Neural progenitor cell (in vitro differentiated cells): ENCODE data around the gene PM20D2. TPM values are rescaled to one million over a fixed set of nuclear protein-coding genes. Genes with fewer than 3 reads are reported as not detected.
A peak's percentile ranks its signal among the peaks of the same experiment; 100 is the strongest.

Source experiments
- DNase-seq: peaks from one replicate; pipeline ENCODE4 v3.0.0-alpha.2; 2016; ENCODE audit warnings: low spot score
- H2AFZ ChIP-seq: fragments of 200-600 bp; sonication (generic); replicated peaks from 2 replicates; pipeline ENCODE4 v1.6.1; 2016; ENCODE audit warnings: antibody characterized with exemption
- H3F3A ChIP-seq: fragments of 200-600 bp; sonication (generic); 2 replicates; pipeline ENCODE4 v1.6.1; 2016; ENCODE audit warnings: antibody characterized with exemption, low read depth
- H3K27ac ChIP-seq: fragments of 200-600 bp; sonication (generic); 2 replicates; pipeline ENCODE4 v1.5.1; 2016; ENCODE audit warnings: mild to moderate bottlenecking
- H3K27me3 ChIP-seq: fragments of 200-600 bp; sonication (generic); 2 replicates; pipeline ENCODE4 v1.6.1; 2016; ENCODE audit warnings: mild to moderate bottlenecking, moderate library complexity
- H3K36me3 ChIP-seq: fragments of 200-600 bp; sonication (generic); 2 replicates; pipeline ENCODE4 v1.5.1; 2016
- H3K4me1 ChIP-seq: fragments of 200-600 bp; sonication (generic); 2 replicates; pipeline ENCODE4 v1.6.1; 2016; ENCODE audit warnings: mixed run types
- H3K4me2 ChIP-seq: fragments of 200-600 bp; sonication (generic); 2 replicates; pipeline ENCODE4 v1.6.1; 2016
- H3K4me3 ChIP-seq: fragments of 200-600 bp; sonication (generic); 2 replicates; pipeline ENCODE4 v1.5.1; 2016
- H3K79me2 ChIP-seq: fragments of 200-600 bp; sonication (generic); 2 replicates; pipeline ENCODE4 v1.6.1; 2016; ENCODE audit warnings: low read depth
- H3K9ac ChIP-seq: fragments of 200-600 bp; sonication (generic); 2 replicates; pipeline ENCODE4 v1.6.1; 2016
- H3K9me3 ChIP-seq: fragments of 200-600 bp; sonication (generic); 2 replicates; pipeline ENCODE4 v1.5.1; 2016; ENCODE audit warnings: low read depth
- H4K20me1 ChIP-seq: fragments of 200-600 bp; sonication (generic); 2 replicates; pipeline ENCODE4 v1.6.1; 2016; ENCODE audit warnings: low read depth
- H3K27ac Mint-ChIP-seq: 3 replicates; pipeline ENCODE4 v1.8.0; 2021; ENCODE audit warnings: mixed read lengths
- H3K27me3 Mint-ChIP-seq: 2 replicates; pipeline ENCODE4 v1.8.0; 2022; ENCODE audit warnings: low read depth, mild to moderate bottlenecking, inconsistent platforms, moderate library complexity, mixed read lengths; ENCODE audit not compliant: insufficient read depth
- H3K36me3 Mint-ChIP-seq: 3 replicates; pipeline ENCODE4 v1.8.0; 2021; ENCODE audit warnings: mixed read lengths
- H3K4me1 Mint-ChIP-seq: 3 replicates; pipeline ENCODE4 v1.8.0; 2021; ENCODE audit warnings: mixed read lengths
- H3K4me3 Mint-ChIP-seq: 3 replicates; pipeline ENCODE4 v1.8.0; 2021; ENCODE audit warnings: mild to moderate bottlenecking, moderate library complexity, mixed read lengths
- H3K9me3 Mint-ChIP-seq: 3 replicates; pipeline ENCODE4 v1.8.0; 2020; ENCODE audit warnings: mixed read lengths
- CTCF ChIP-seq: fragments of 200-600 bp; sonication (generic); IDR thresholded peaks from 2 replicates; pipeline ENCODE4 v1.5.1; 2017; ENCODE audit warnings: antibody characterized with exemption, mild to moderate bottlenecking
- EZH2 ChIP-seq: fragments of 200-600 bp; sonication (generic); IDR thresholded peaks from 2 replicates; pipeline ENCODE4 v1.6.1; 2017; ENCODE audit warnings: antibody characterized with exemption, mild to moderate bottlenecking, moderate library complexity
- EZH2phosphoT487 ChIP-seq: fragments of 200-600 bp; sonication (generic); IDR thresholded peaks from 2 replicates; pipeline ENCODE4 v1.6.1; 2017; ENCODE audit warnings: antibody characterized with exemption
- total RNA-seq: library from RNA; depleted of rRNA; stranded (reverse); fragments of >200 nt; gene quantifications from 2 replicates; pipeline ENCODE4 v1.2.3, GENCODE V29; 2015; ENCODE audit warnings: low replicate concordance

PM20D2 gene
- total RNA-seq, 1 donor from 2014 or later: 27.6 TPM

- H4K20me1 ChIP-seq: no peaks in the 10 kb centered on the region
- TF ChIP-seq EZH2: no peak
- TF ChIP-seq CTCF: no peak
- TF ChIP-seq EZH2phosphoT487: no peak
- H2AFZ ChIP-seq: no peak overlapping the region
- H3K9me3 ChIP-seq: no peaks in the 10 kb centered on the region
- no peaks in the 10 kb centered on the region for H3K9me3 Mint-ChIP-seq
- no peak overlapping the region for H3K4me2 ChIP-seq
- H3K27ac ChIP-seq: no peak overlapping the region
- H3K36me3 Mint-ChIP-seq: peaks cover 8% of the 10 kb centered on the region
- no peaks in the 10 kb centered on the region for H3K27me3 Mint-ChIP-seq
- H3K4me3 Mint-ChIP-seq: no peak overlapping the region
- no peak for DNase-seq
- peaks cover 1% of the 10 kb centered on the region for H3K4me1 Mint-ChIP-seq
- H3K79me2 ChIP-seq: no peaks in the 10 kb centered on the region
- no peaks in the 10 kb centered on the region for H3F3A ChIP-seq
- H3K36me3 ChIP-seq: peaks cover 13% of the 10 kb centered on the region
- H3K27ac Mint-ChIP-seq: no peak overlapping the region
- H3K9ac ChIP-seq: no peak overlapping the region
- H3K4me1 ChIP-seq: no peaks in the 10 kb centered on the region
- no peak overlapping the region for H3K4me3 ChIP-seq
- no peaks in the 10 kb centered on the region for H3K27me3 ChIP-seq
Observed at GRCh38 chr6:89154131-89154530, 8.3 kb downstream of the PM20D2 start.

- H3K9ac ChIP-seq: no peak overlapping the region
- peaks cover 6% of the 10 kb centered on the region for H3K4me1 Mint-ChIP-seq
- H2AFZ ChIP-seq: no peak overlapping the region
- no peaks in the 10 kb centered on the region for H3F3A ChIP-seq
- no peak for DNase-seq
- no peaks in the 10 kb centered on the region for H3K4me1 ChIP-seq
- H3K36me3 ChIP-seq: peaks cover 6% of the 10 kb centered on the region
- no peaks in the 10 kb centered on the region for H4K20me1 ChIP-seq
- no peaks in the 10 kb centered on the region for H3K27me3 ChIP-seq
- H3K9me3 Mint-ChIP-seq: no peaks in the 10 kb centered on the region
- no peaks in the 10 kb centered on the region for H3K9me3 ChIP-seq
- H3K27ac ChIP-seq: no peak overlapping the region
- no peak for TF ChIP-seq CTCF
- no peak for TF ChIP-seq EZH2phosphoT487
- no peak for TF ChIP-seq EZH2
- H3K79me2 ChIP-seq: no peaks in the 10 kb centered on the region
- no peak overlapping the region for H3K27ac Mint-ChIP-seq
- H3K36me3 Mint-ChIP-seq: peaks cover 9% of the 10 kb centered on the region
- H3K4me3 Mint-ChIP-seq: no peak overlapping the region
- H3K27me3 Mint-ChIP-seq: no peaks in the 10 kb centered on the region
- no peak overlapping the region for H3K4me2 ChIP-seq
- H3K4me3 ChIP-seq: no peak overlapping the region
Observed at GRCh38 chr6:89160331-89161092, 14.7 kb downstream of the PM20D2 start.

- Histone ChIP-seq H3F3A (no peaks in the 10 kb centered on the region), H3K4me2 (no peak overlapping the region), H3K27ac (no peak overlapping the region), H3K27me3 (no peaks in the 10 kb centered on the region), H3K36me3 (peaks cover 6% of the 10 kb centered on the region), H3K4me3 (no peak overlapping the region), H3K79me2 (no peaks in the 10 kb centered on the region), H3K4me1 (no peaks in the 10 kb centered on the region), H3K9me3 (no peaks in the 10 kb centered on the region), H3K9ac (no peak overlapping the region), H4K20me1 (no peaks in the 10 kb centered on the region), H2AFZ (no peak overlapping the region)
- Mint-ChIP-seq H3K27me3 (no peaks in the 10 kb centered on the region), H3K4me3 (no peak overlapping the region), H3K36me3 (peaks cover 8% of the 10 kb centered on the region), H3K27ac (no peak overlapping the region), H3K9me3 (no peaks in the 10 kb centered on the region), H3K4me1 (peaks cover 6% of the 10 kb centered on the region)
- DNase-seq: peak; percentile 42
- peak; percentile 38 for TF ChIP-seq CTCF
- TF ChIP-seq EZH2: no peak
Observed at GRCh38 chr6:89161326-89162046, 15.6 kb downstream of the PM20D2 start.
